GM12891 (cell line): ENCODE data around the gene SGCE.

Experiments used
- DNase-seq: peaks from one replicate; pipeline ENCODE4 v3.0.0; 2011; ENCODE audit warnings: low spot score; ENCODE audit not compliant: insufficient read length
- FAIRE-seq: peaks from 2 replicates; lab custom pipeline; 2011; peaks lifted over from hg19 to GRCh38; lab: Jason Lieb, UNC
- PAX5 ChIP-seq: IDR thresholded peaks from 2 replicates; pipeline ENCODE4 v1.6.1; 2011; ENCODE audit warnings: low read length, moderate library complexity, mild to moderate bottlenecking; ENCODE audit not compliant: insufficient read depth, severe bottlenecking
- POLR2A ChIP-seq: IDR thresholded peaks from 2 replicates; pipeline ENCODE4 v1.6.1; 2011; ENCODE audit warnings: low read depth, low read length, control low read depth
- POLR2AphosphoS5 ChIP-seq: IDR thresholded peaks from 2 replicates; pipeline ENCODE4 v1.6.1; 2011; ENCODE audit warnings: low read depth, low read length, control low read depth
- POU2F2 ChIP-seq: IDR thresholded peaks from 2 replicates; pipeline ENCODE4 v1.6.1; 2011; ENCODE audit warnings: low read depth, mild to moderate bottlenecking, control low read depth, low read length, moderate library complexity
- SPI1 ChIP-seq: IDR thresholded peaks from 2 replicates; pipeline ENCODE4 v1.6.1; 2011; ENCODE audit warnings: low read depth, low read length, control low read depth
- TAF1 ChIP-seq: IDR thresholded peaks from 2 replicates; pipeline ENCODE4 v1.6.1; 2011; ENCODE audit warnings: low read depth, low read length, control low read depth

Gene SGCE

DNA sequence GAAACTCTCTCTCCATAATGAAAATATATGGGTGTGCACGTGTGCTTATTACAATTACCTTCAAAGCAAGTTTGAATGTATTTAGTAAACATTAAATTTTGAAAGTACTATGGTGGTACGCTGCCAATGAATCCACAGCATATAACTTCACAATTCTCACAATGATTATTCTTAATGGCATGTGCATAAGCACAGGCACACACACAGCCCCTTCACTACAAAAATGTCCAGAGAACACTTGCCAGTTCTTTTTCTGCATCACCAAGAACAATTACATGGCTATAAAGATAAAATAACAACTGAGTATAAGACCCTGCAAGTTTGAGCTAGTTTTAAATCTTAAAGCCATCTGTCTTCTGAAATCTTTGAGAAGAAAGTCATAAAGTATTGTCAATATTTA lies 22.2 kb downstream of the SGCE start:
- DNase-seq: no peak
- TF ChIP-seq POLR2A (no peak), POLR2AphosphoS5 (no peak), SPI1 (no peak), POU2F2 (no peak), TAF1 (no peak), PAX5 (no peak)
- no peak for FAIRE-seq

DNA sequence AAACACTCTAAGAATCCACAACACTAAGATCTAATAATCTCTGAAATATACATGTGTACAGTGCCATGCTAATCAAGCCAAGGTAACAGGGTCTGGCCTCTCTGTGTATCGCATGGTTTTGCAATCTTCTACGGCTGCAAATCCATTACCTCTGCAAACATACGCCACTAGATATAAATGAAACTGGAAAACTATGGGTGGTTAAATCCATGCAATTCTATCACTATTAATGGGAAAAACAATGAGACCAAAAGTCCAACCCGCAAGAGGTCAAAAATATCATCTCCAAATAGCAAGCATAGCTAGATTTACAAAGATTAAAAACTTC lies 23.0 kb downstream of the SGCE start:
- DNase-seq (no peak), FAIRE-seq (no peak)
- TF ChIP-seq TAF1 (no peak), POLR2A (no peak), POLR2AphosphoS5 (no peak), SPI1 (no peak), PAX5 (no peak), POU2F2 (no peak)

DNA sequence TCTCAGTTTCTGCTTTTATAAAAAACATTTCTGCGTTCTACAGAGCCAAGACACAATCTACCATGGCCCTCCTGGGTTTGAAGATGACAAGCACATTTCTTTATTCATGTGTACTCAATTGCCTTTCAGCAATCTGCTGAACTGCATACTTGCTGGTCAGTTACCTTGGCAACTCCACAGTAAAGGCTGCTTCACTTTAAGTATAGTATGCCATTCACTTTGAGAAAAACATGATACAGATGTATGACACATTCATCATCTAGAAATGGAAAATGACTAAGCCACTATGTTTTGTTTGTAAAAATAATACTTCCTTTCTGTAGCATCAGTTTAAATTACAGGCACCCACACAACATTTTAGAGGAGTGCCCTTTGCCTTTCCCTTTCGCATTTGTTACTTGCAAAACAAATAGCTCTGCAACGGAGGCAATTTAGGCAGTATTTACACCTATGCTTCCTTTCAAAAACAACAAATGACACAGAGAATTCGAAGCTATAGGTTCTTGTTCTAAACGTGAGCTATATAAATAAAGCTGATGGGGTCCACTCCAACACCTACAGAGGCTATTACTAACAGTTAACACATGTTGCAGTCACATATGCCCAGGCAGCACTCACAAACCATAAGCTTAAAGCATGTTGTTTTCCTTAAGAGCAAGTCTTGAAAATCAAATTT lies 23.5 kb downstream of the SGCE start:
- no peak for TF ChIP-seq POLR2AphosphoS5
- no peak for TF ChIP-seq PAX5
- TF ChIP-seq POLR2A: no peak
- TF ChIP-seq SPI1: no peak
- TF ChIP-seq POU2F2: no peak
- FAIRE-seq: peak; percentile 5
- no peak for DNase-seq

DNA sequence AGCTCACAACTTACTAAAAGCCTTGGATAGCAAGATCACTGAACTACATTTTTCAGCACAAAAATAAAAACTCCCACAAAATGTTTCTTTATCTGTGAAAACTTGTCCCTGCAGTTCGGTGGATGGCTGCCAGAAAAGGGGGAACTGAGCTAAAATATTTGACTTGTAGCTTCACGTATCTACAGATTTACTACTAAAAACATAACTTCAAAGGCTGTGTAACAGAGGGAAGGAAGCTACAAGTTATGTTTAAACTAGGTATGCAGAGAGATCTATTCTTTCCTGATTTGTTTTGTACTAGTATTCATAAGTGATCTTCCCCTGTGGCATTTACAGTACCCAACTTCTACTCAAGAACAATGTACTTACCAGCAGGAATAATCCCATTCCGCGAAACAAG lies 25.1 kb downstream of the SGCE start:
- DNase-seq (no peak), FAIRE-seq (no peak)

DNA sequence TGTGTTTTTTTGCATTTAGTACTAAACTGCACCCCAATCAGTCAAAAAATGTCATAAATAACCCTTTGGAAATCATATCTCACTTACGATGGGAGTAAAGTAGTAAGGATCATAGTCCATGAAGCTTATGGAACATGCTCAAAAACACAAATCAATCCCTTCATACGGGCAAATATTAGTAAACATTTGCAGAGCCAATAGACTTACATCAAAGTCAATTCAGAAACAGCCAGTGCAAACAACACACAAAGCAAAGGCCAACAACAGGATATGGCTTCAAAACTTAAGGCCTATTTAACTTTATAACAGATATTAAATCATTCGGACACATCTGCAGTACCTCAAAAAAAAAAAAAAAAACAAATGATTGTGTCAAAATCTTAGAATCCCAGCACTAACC lies 32.1 kb downstream of the SGCE start:
- TF ChIP-seq POU2F2: no peak
- no peak for TF ChIP-seq POLR2AphosphoS5
- no peak for TF ChIP-seq PAX5
- no peak for TF ChIP-seq TAF1
- no peak for TF ChIP-seq SPI1
- TF ChIP-seq POLR2A: no peak
- no peak for FAIRE-seq
- DNase-seq: no peak

More for the DNA sequence above, 25.1 kb downstream of the SGCE start:
- TF ChIP-seq POU2F2 (no peak), POLR2A (no peak), SPI1 (peak; percentile 74)

DNA sequence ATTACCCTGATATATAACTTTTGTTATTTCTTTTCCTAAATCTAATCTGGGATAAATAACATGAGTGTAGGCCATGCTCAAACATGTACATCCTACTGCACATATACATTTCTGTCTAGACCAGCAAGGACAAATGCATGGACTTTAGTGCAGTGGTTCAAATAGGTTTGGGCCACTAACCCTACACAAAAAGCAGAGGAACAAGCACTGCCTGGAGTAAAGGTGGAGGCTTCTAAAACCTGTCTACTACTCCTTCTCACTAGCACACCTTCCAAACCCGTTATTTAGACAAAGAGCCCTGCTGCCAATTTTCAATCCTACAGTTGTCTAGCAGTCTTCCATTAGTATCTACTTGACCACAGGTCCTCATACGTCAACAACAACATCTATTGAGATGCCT lies 34.8 kb downstream of the SGCE start:
- no peak for TF ChIP-seq POLR2A
- TF ChIP-seq TAF1: no peak
- TF ChIP-seq SPI1: no peak
- TF ChIP-seq PAX5: no peak
- TF ChIP-seq POLR2AphosphoS5: no peak
- TF ChIP-seq POU2F2: no peak
- FAIRE-seq (no peak), DNase-seq (no peak)

DNA sequence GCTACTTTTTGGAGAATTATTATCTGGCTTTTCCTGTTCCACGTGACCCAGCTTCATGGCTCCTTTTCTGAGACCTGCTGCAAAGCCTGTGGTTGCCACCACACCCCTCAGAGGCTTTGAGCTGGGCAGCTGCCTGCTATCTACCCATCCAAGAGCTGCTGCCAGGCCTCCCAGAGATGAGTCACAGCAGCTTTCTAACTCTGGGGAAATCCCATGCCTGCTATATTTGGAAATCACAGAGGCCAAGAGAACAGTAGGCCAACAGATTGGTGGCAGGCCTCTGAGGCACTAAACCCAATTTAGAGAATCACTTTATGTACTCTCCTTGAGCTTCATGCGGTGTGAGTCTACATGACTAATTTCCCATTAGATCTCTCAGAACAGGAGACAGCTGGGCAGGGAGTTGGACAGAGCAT lies 35.2 kb downstream of the SGCE start:
- FAIRE-seq (peak; percentile 88), DNase-seq (no peak)
- peak; percentile 54; the same call in 1 of the 2 replicates for TF ChIP-seq POU2F2
- TF ChIP-seq SPI1: no peak

DNA sequence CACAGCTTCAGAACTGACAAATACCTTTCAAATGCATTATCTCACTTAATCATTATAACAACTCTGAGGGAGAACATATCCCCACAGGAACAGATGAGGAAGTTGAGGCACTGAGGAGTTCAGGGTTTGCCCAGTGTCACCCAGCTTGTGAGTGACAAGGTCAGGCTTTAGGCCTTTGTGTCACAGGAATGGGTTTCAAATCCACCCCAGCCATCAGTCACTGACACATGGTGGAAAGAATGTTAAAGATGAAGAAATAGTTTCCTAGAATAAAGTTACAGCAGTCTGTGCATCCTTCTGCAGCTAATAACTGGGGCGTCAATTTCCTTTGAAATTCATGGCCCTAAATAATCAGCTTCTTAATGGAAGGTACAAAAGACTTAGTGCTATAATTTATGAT lies 37.8 kb downstream of the SGCE start:
- DNase-seq (no peak), FAIRE-seq (no peak)
- no peak for TF ChIP-seq PAX5
- no peak for TF ChIP-seq POU2F2
- no peak for TF ChIP-seq TAF1
- no peak for TF ChIP-seq SPI1
- no peak for TF ChIP-seq POLR2AphosphoS5
- no peak for TF ChIP-seq POLR2A

DNA sequence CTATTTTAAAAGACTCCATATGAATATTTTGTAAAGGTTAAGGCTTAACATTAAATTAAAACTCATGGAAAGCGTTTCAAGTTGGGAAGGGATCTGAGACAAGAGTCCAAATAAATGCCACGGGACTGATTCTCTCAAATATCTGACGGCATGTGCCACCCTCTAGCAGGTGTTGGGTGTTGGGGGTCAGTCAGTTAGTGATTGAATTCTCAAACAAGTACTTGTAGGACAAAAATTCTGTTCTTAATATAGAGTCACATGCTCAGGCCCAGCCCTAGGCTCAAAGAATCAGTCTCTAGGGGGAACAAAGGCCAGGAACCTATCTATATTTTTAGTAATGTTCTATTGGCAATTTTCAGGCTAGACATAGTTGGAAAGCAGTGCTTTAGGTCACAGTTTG lies 39.1 kb downstream of the SGCE start:
- DNase-seq (no peak), FAIRE-seq (no peak)
- no peak for TF ChIP-seq TAF1
- no peak for TF ChIP-seq POU2F2
- TF ChIP-seq POLR2A: no peak
- no peak for TF ChIP-seq POLR2AphosphoS5
- no peak for TF ChIP-seq SPI1
- TF ChIP-seq PAX5: no peak

DNA sequence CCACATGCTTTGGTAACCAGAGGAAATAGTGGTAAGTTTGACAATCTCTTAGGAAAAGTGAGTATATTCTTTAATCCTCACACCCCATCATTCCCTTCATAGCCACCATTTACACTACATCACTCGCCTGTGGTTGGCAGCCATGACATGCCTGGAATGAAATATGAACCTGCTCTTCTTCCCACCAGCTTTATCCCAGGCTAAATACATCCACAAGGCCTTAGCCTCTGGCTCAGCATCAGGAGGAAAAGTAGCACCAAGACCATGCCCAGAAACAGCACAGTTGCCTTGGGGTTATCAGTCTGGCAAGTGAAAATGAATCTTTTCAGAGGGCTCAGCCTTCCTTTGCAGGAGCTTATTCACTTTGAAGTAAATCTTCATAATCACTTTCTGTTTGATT lies 40.3 kb downstream of the SGCE start:
- peak; percentile 71 for FAIRE-seq
- no peak for DNase-seq
- TF ChIP-seq TAF1 (no peak), POLR2AphosphoS5 (no peak), POU2F2 (no peak), POLR2A (no peak), SPI1 (no peak), PAX5 (no peak)

DNA sequence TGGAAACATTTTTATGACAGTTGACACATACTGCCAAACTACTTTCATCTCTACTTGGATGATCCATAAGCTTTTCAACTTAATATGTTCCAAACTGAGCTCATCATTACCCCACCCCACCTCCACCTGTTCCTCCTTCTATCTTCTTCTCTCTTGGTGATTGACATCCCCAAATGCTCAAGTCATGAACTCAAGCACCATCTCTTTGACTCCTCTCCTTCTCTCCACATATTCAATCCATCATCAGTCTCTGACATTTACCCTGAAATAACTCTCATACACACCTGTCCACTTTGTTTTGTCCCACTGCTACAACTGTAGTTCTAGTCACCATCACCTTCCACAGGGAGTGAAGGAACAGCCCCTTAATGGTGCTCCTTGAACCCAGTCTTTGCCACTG lies 43.3 kb downstream of the SGCE start:
- no peak for TF ChIP-seq POLR2AphosphoS5
- no peak for TF ChIP-seq POLR2A
- TF ChIP-seq TAF1: no peak
- TF ChIP-seq PAX5: no peak
- TF ChIP-seq SPI1: no peak
- no peak for TF ChIP-seq POU2F2
- DNase-seq (no peak), FAIRE-seq (peak; percentile 23)

DNA sequence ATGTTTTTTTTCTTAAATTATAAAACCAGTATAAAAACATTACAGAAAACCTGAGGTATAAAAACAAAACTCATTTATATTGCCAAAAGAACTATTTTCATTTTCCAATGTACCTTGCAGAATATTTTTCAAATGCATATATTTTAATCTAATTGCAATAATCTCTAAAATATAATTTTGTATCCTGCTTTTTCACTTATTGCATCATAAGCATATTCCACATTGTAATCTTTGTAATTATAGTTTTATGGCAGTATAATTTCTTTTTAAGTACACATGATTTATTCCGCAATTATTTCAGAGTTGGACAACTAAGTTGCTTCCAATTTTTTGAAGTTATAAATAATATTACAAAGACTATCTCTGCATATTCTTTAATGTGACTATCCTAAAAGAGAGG lies 43.7 kb downstream of the SGCE start:
- no peak for DNase-seq
- FAIRE-seq: no peak
- TF ChIP-seq POU2F2 (no peak), PAX5 (no peak), SPI1 (no peak), POLR2A (no peak), POLR2AphosphoS5 (no peak), TAF1 (no peak)
